ENCODE data around the gene ATP10B.

DNA sequence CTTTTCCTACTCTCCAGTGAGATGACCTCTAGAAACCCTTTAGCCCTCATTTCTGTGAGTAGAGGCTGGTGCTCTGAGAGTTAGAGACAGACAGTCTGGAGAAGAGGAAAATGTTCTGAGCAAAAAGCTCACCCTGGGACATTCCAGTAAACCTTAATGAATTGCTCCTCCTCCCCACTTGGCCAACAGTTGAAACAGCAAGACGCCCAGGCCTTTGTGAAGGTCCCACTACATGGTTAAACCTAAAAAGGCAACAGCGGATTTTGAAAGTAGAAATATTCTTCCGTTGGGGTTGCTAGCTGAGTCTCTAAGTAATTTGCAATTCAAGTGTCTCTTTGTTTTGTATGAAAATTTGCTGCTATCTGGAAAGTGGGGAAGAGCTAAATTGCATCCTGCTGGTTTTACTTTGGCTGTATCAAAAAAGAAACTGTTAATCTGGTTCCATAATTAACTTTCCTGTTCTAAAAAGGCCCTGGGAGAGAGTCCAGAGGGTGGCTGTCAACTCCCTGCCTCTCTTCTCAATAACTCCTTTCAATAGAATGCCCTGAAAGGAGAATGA is 63.8 kb downstream of the ATP10B start:
- TF ChIP-seq, protein P1, sequence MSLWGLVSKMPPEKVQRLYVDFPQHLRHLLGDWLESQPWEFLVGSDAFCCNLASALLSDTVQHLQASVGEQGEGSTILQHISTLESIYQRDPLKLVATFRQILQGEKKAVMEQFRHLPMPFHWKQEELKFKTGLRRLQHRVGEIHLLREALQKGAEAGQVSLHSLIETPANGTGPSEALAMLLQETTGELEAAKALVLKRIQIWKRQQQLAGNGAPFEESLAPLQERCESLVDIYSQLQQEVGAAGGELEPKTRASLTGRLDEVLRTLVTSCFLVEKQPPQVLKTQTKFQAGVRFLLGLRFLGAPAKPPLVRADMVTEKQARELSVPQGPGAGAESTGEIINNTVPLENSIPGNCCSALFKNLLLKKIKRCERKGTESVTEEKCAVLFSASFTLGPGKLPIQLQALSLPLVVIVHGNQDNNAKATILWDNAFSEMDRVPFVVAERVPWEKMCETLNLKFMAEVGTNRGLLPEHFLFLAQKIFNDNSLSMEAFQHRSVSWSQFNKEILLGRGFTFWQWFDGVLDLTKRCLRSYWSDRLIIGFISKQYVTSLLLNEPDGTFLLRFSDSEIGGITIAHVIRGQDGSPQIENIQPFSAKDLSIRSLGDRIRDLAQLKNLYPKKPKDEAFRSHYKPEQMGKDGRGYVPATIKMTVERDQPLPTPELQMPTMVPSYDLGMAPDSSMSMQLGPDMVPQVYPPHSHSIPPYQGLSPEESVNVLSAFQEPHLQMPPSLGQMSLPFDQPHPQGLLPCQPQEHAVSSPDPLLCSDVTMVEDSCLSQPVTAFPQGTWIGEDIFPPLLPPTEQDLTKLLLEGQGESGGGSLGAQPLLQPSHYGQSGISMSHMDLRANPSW (CRISPR knock-in tag; conservative IDR thresholded peaks at IDR 0.05; ENCODE audit: low read depth), result no peak
- TF ChIP-seq, protein P2, sequence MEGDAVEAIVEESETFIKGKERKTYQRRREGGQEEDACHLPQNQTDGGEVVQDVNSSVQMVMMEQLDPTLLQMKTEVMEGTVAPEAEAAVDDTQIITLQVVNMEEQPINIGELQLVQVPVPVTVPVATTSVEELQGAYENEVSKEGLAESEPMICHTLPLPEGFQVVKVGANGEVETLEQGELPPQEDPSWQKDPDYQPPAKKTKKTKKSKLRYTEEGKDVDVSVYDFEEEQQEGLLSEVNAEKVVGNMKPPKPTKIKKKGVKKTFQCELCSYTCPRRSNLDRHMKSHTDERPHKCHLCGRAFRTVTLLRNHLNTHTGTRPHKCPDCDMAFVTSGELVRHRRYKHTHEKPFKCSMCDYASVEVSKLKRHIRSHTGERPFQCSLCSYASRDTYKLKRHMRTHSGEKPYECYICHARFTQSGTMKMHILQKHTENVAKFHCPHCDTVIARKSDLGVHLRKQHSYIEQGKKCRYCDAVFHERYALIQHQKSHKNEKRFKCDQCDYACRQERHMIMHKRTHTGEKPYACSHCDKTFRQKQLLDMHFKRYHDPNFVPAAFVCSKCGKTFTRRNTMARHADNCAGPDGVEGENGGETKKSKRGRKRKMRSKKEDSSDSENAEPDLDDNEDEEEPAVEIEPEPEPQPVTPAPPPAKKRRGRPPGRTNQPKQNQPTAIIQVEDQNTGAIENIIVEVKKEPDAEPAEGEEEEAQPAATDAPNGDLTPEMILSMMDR (IDR thresholded peaks at IDR 0.05), result no peak
- TF ChIP-seq ZNF263 (CRISPR knock-in tag; IDR thresholded peaks at IDR 0.05; ENCODE audit: low read depth) (no peak), PRRX2 (CRISPR knock-in tag; IDR thresholded peaks at IDR 0.05) (no peak), RELA (CRISPR knock-in tag; IDR thresholded peaks at IDR 0.05; ENCODE audit: borderline replicate concordance) (no peak)
- TF ChIP-seq, protein P3, sequence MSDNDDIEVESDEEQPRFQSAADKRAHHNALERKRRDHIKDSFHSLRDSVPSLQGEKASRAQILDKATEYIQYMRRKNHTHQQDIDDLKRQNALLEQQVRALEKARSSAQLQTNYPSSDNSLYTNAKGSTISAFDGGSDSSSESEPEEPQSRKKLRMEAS (CRISPR knock-in tag; IDR thresholded peaks at IDR 0.05), result no peak
- TF ChIP-seq, protein P4, sequence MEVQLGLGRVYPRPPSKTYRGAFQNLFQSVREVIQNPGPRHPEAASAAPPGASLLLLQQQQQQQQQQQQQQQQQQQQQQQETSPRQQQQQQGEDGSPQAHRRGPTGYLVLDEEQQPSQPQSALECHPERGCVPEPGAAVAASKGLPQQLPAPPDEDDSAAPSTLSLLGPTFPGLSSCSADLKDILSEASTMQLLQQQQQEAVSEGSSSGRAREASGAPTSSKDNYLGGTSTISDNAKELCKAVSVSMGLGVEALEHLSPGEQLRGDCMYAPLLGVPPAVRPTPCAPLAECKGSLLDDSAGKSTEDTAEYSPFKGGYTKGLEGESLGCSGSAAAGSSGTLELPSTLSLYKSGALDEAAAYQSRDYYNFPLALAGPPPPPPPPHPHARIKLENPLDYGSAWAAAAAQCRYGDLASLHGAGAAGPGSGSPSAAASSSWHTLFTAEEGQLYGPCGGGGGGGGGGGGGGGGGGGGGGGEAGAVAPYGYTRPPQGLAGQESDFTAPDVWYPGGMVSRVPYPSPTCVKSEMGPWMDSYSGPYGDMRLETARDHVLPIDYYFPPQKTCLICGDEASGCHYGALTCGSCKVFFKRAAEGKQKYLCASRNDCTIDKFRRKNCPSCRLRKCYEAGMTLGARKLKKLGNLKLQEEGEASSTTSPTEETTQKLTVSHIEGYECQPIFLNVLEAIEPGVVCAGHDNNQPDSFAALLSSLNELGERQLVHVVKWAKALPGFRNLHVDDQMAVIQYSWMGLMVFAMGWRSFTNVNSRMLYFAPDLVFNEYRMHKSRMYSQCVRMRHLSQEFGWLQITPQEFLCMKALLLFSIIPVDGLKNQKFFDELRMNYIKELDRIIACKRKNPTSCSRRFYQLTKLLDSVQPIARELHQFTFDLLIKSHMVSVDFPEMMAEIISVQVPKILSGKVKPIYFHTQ (CRISPR knock-in tag; IDR thresholded peaks at IDR 0.05), result no peak
- TF ChIP-seq, protein P5, sequence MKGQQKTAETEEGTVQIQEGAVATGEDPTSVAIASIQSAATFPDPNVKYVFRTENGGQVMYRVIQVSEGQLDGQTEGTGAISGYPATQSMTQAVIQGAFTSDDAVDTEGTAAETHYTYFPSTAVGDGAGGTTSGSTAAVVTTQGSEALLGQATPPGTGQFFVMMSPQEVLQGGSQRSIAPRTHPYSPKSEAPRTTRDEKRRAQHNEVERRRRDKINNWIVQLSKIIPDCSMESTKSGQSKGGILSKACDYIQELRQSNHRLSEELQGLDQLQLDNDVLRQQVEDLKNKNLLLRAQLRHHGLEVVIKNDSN (CRISPR knock-in tag; IDR thresholded peaks at IDR 0.05), result no peak
- TF ChIP-seq, protein P6, sequence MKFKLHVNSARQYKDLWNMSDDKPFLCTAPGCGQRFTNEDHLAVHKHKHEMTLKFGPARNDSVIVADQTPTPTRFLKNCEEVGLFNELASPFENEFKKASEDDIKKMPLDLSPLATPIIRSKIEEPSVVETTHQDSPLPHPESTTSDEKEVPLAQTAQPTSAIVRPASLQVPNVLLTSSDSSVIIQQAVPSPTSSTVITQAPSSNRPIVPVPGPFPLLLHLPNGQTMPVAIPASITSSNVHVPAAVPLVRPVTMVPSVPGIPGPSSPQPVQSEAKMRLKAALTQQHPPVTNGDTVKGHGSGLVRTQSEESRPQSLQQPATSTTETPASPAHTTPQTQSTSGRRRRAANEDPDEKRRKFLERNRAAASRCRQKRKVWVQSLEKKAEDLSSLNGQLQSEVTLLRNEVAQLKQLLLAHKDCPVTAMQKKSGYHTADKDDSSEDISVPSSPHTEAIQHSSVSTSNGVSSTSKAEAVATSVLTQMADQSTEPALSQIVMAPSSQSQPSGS (CRISPR knock-in tag; IDR thresholded peaks at IDR 0.05; ENCODE audit: borderline replicate concordance, low read depth), result no peak
- TF ChIP-seq, protein P7, sequence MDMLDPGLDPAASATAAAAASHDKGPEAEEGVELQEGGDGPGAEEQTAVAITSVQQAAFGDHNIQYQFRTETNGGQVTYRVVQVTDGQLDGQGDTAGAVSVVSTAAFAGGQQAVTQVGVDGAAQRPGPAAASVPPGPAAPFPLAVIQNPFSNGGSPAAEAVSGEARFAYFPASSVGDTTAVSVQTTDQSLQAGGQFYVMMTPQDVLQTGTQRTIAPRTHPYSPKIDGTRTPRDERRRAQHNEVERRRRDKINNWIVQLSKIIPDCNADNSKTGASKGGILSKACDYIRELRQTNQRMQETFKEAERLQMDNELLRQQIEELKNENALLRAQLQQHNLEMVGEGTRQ (CRISPR knock-in tag; IDR thresholded peaks at IDR 0.05), result no peak
- TF ChIP-seq, protein P8, sequence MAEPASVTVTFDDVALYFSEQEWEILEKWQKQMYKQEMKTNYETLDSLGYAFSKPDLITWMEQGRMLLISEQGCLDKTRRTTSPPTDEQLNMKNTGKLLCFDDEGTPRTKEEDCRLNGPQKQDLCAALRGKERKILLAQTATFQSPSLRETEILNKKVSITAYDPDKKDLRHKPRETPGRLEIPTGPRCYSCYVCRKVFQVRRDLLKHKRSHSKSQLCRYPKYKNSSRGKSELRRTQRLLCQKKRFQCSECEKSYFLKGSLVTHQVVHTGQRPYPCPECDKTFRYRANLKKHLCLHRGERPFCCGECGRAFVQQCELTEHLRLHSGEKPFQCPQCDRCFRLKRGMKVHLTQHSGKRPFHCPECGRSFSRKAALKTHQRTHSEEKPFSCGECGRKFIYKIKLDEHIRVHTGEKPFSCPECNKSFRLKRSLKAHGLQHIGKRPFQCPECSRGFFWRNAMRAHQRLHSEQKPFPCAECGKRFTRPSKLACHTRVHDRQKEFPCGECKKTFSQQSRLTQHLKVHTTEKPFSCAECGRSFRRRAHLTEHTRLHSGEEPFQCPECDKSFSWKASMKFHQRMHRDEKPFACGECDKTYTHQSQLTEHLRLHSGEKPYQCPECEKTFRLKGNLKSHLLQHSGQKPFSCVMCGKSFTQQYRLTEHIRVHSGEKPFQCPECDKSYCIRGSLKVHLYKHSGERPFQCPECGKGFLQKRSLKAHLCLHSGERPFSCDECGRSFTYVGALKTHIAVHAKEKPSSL (CRISPR knock-in tag; conservative IDR thresholded peaks at IDR 0.05), result no peak

Data from WTC11 (cell line).